HepG2 (cell line): Measurements from ENCODE around the gene BRMS1. TPM values are rescaled to one million over a fixed set of nuclear protein-coding genes. Genes with fewer than 3 reads are reported as not detected.

Source experiments
- DBP ChIP-seq: sonication (generic); formaldehyde crosslinking; IDR thresholded peaks from 2 replicates; pipeline ENCODE4 v1.4.0; 2020; ENCODE audit warnings: missing genetic modification reagents; ENCODE audit errors: not compliant biosample characterization
- DNMT1 ChIP-seq: sonication (generic); formaldehyde crosslinking; IDR thresholded peaks from 2 replicates; pipeline ENCODE4 v1.5.1; 2020; ENCODE audit warnings: mild to moderate bottlenecking, missing genetic modification reagents
- DPF2 ChIP-seq: sonication (generic); formaldehyde crosslinking; IDR thresholded peaks from 2 replicates; pipeline ENCODE4 v1.4.0; 2020; ENCODE audit warnings: mild to moderate bottlenecking, low read depth, missing genetic modification reagents, borderline replicate concordance
- JUNB ChIP-seq: sonication (generic); formaldehyde crosslinking; IDR thresholded peaks from 2 replicates; pipeline ENCODE4 v1.8.0; 2022; ENCODE audit warnings: missing genetic modification reagents, mild to moderate bottlenecking, borderline replicate concordance
- KLF12 ChIP-seq: sonication (generic); formaldehyde crosslinking; IDR thresholded peaks from 2 replicates; pipeline ENCODE4 v1.4.0; 2020; ENCODE audit warnings: missing genetic modification reagents, borderline replicate concordance
- MBD4 ChIP-seq: IDR thresholded peaks from 2 replicates; pipeline ENCODE4 v1.6.1; 2012; ENCODE audit warnings: low read length, inconsistent platforms, borderline replicate concordance
- NFAT5 ChIP-seq: sonication (generic); formaldehyde crosslinking; IDR thresholded peaks from 2 replicates; pipeline ENCODE4 v1.4.0; 2020; ENCODE audit warnings: missing genetic modification reagents
- RBFOX2 ChIP-seq: fragments of 200-400 bp; formaldehyde crosslinking; IDR thresholded peaks from 2 replicates; pipeline ENCODE4 v1.6.1; 2017; ENCODE audit warnings: low read depth, mild to moderate bottlenecking, low read length
- RORA ChIP-seq: sonication (generic); formaldehyde crosslinking; IDR thresholded peaks from 2 replicates; pipeline ENCODE4 v1.5.0; 2020; ENCODE audit warnings: mild to moderate bottlenecking, missing genetic modification reagents, moderate library complexity
- SETDB1 ChIP-seq: sonication (generic); formaldehyde crosslinking; IDR thresholded peaks from 2 replicates; pipeline ENCODE4 v1.5.1; 2020; ENCODE audit warnings: missing genetic modification reagents, mild to moderate bottlenecking, borderline replicate concordance
- SRSF1 ChIP-seq: fragments of 200-400 bp; formaldehyde crosslinking; optimal IDR thresholded peaks from 2 replicates; pipeline ENCODE3; 2017; ENCODE audit warnings: mild to moderate bottlenecking, low read depth, low read length, moderate library complexity
- SYNCRIP ChIP-seq: fragments of 200-400 bp; formaldehyde crosslinking; IDR thresholded peaks from 2 replicates; pipeline ENCODE4 v1.6.1; 2018; ENCODE audit warnings: mild to moderate bottlenecking, low read depth, low read length; ENCODE audit not compliant: insufficient read depth
- THAP8 ChIP-seq: sonication (generic); formaldehyde crosslinking; IDR thresholded peaks from 2 replicates; pipeline ENCODE4 v1.5.1; 2020; ENCODE audit warnings: missing genetic modification reagents, mild to moderate bottlenecking, borderline replicate concordance
- TRIM22 ChIP-seq: fragments of 450-650 bp; IDR thresholded peaks from 2 replicates; pipeline ENCODE4 v1.6.1; 2017
- ZNF543 ChIP-seq: sonication (generic); formaldehyde crosslinking; IDR thresholded peaks from 2 replicates; pipeline ENCODE4 v1.4.0; 2020; ENCODE audit warnings: mild to moderate bottlenecking, missing genetic modification reagents
- ZNF607 ChIP-seq: sonication (generic); formaldehyde crosslinking; IDR thresholded peaks from 2 replicates; pipeline ENCODE4 v1.5.1; 2020; ENCODE audit warnings: missing genetic modification reagents, mild to moderate bottlenecking, borderline replicate concordance
- ZNF614 ChIP-seq: IDR thresholded peaks from 2 replicates; pipeline ENCODE4 v1.6.1; 2018; ENCODE audit warnings: missing biosample characterization, missing genetic modification reagents, inconsistent platforms, borderline replicate concordance
- ZNF652 ChIP-seq: IDR thresholded peaks from 2 replicates; pipeline ENCODE4 v1.6.1; 2016; ENCODE audit warnings: low read depth, borderline replicate concordance
- ZNF672 ChIP-seq: sonication (generic); formaldehyde crosslinking; IDR thresholded peaks from 2 replicates; pipeline ENCODE4 v1.8.1; 2022; ENCODE audit warnings: missing genetic modification reagents
- ZNF850 ChIP-seq: sonication (generic); formaldehyde crosslinking; conservative IDR thresholded peaks from 2 replicates; pipeline ENCODE4 v1.9.0; 2021; ENCODE audit warnings: mild to moderate bottlenecking, missing genetic modification reagents
- polyA plus RNA-seq, 8 experiments: library from polyadenylated mRNA; depleted of rRNA in 3 of 8; stranded (reverse) in 7 of 8; unstranded in 1 of 8; fragments of >200 nt; fragmentation: Illumina TruSeq in 4 of 8; extraction: Trizol in 4 of 8; gene quantifications; 2 replicates each; pipeline versions ENCODE4 v1.2.1 to v1.2.3, GENCODE V29; 2011 to 2016; ENCODE audit warnings: low read depth in 4 of 8, missing spikeins in 1 of 8, mixed read lengths in 1 of 8; ENCODE audit not compliant: insufficient read depth in 1 of 8
- total RNA-seq, 5 experiments: library from RNA; depleted of rRNA; stranded (reverse); fragments of >200 nt; fragmentation: Illumina TruSeq; extraction: Trizol; gene quantifications; 2 replicates each; pipeline ENCODE4 v1.2.3, GENCODE V29; 2016; ENCODE audit warnings: low read depth in 1 of 5

The BRMS1 gene
- total and polyA plus RNA-seq, 2 of the 13 experiments (the other 11 are each of a cell fraction or from before 2014, with no cell fraction given), result 15.8 to 55.7 TPM

GRCh38 chr11:66336234-66337102 lies 8.4 kb downstream of the BRMS1 start, which contains the start of gene RIN1 (continued):
- TF ChIP-seq ZNF850 (no peak), ZNF672 (CRISPR knock-in tag) (no peak), KLF12 (CRISPR knock-in tag) (peak; percentile 68; the same call in 1 of the 2 replicates), SRSF1 (peak; percentile 79), DPF2 (CRISPR knock-in tag) (peak; percentile 39; the same call in 1 of the 2 replicates), SYNCRIP (no peak), ZNF652 (CRISPR knock-in tag) (peak; percentile 100), NFAT5 (CRISPR knock-in tag) (no peak), JUNB (CRISPR knock-in tag) (no peak; the same call in 1 of the 2 replicates), DNMT1 (CRISPR knock-in tag) (no peak), THAP8 (CRISPR knock-in tag) (no peak), ZNF614 (CRISPR knock-in tag) (peak; percentile 93), RORA (CRISPR knock-in tag) (no peak), ZNF543 (CRISPR knock-in tag) (no peak), SETDB1 (CRISPR knock-in tag) (no peak; the same call in 1 of the 2 replicates), DBP (CRISPR knock-in tag) (no peak), MBD4 (no peak), TRIM22 (no peak), RBFOX2 (peak; percentile 24; the same call in 1 of the 2 replicates), ZNF607 (peak; percentile 65; the same call in 1 of the 2 replicates)
